EH (cell line): ENCODE measurements around the gene RPS27.
"Not testable (repeated sequence)": the region's sequence is repeated elsewhere in the genome, so short reads cannot be mapped to it uniquely, and the experiment has no call there.

Source experiments
- DNase-seq: peaks from one replicate; pipeline ENCODE4 v3.0.0-alpha.2; 2015; ENCODE audit warnings: low read depth

Gene RPS27

GRCh38 chr1:153985941-153986761, 4.4 kb upstream of the RPS27 start, which contains the start of gene RAB13:
TSS of gene RAB13 (minus strand) at chr1:153986339. CDS start at chr1:153986236, 103 bp downstream.
- DNase-seq, result peak; percentile 91

- DNase-seq, result no peak
Measured at GRCh38 chr1:153987621-153988020, 2.9 kb upstream of the RPS27 start.

- DNase-seq, result no peak
Measured at GRCh38 chr1:153991151-153991630, 629 bp downstream of the RPS27 start.

DNA sequence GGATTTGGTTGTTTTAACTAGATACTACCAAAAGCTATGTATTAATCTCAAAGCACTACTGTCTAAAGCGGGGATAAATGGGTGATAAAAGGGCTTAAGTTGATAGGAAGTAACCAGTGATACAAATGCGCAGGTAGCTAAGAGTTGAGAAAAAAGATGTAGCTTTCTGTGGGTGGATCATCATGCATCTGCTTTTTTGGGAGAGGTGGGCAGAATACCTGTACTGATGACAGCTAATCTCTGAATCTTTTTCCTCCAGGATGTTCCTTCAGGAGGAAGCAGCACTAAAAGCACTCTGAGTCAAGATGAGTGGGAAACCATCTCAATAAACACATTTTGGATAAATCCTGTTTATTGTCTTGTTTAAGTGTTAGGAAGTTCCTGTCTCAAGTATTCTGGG, 1.2 kb downstream of the RPS27 start:
- DNase-seq, result no peak

DNA sequence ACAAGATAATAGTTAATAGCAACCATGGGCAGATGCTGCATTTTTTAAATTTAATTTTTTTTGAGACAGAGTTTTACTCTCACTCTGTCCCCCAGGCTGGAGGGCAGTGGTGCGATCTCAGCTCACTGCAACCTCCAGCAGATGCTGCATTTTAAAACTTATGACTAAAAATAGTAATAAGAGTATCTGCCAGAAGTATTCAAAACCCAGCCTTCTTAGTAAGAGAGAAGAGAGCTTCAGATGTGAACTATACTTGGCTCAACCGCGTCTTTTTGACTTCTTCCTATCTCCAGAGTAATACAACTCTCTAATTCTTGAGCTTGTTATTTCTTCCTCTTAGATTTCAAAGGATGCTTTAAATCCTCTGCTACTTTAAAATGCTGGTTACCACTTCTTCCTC, 4.6 kb downstream of the RPS27 start:
- no peak for DNase-seq

- no peak for DNase-seq
Measured at GRCh38 chr1:153995640-153996039, 5.1 kb downstream of the RPS27 start.

GRCh38 chr1:153996882-153997281, 6.3 kb downstream of the RPS27 start:
- not testable (repeated sequence) for DNase-seq

DNA sequence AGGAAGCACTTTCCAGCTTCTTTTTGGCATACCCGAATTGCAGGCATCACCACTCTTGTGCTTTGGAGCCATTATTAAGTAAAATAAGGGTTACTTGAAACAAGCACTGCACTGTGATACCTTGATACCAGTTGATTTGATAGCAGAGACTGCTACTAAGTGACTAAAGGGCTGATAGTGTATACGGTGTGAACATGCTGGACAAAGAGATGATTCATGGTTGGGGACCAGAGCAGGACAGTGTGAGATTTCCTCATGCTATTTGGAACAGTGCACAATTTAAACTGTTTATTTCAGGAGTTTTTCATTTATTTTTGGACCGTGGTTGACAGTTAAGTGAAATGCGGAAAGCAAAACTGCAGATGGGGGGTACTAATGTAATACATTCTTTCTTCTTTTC, 9.9 kb downstream of the RPS27 start:
- DNase-seq, result no peak

GRCh38 chr1:154006136-154006535, 15.6 kb downstream of the RPS27 start:
- peak; percentile 90 for DNase-seq

- no peak for DNase-seq
Measured at GRCh38 chr1:154012129-154012528, 21.6 kb downstream of the RPS27 start.

- not testable (repeated sequence) for DNase-seq
Measured at GRCh38 chr1:154012543-154012942, 22.0 kb downstream of the RPS27 start.

DNA sequence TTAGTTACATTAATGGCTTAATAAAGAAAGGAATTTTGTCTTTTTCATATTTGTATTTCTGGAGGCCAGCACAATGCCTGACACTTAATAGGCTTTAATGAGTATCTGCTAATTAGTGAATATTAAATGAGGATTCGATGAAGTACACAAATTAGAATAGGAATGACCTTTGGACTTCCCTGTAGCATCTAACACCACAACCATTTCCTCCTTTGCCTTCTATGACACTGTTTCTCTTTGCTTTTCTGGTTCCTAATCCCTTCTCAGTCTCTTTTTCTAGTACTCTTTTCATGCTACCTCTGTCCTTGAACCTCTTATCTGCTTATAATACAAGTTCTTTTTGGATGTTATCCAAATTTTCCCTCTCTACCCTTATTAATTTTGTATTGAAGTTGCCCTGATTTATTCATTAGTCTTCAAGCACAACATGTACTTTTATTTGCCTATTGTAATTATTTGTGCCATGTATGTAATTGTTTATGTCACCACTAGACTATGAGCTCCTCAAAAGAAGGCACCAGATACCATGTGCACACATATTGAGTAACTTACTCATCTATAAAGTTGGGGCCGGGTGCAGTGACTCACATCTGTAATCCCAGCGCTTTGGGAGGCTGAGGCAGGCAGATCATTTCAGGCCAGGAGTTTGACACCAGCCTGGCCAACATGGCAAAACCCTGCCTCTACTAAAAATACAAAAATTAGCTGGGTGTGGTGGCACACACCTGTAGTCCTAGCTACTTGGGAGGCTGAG, 23.8 kb downstream of the RPS27 start:
- peak; percentile 73 for DNase-seq

GRCh38 chr1:154019269-154019668, 28.7 kb downstream of the RPS27 start:
- DNase-seq, result no peak

DNA sequence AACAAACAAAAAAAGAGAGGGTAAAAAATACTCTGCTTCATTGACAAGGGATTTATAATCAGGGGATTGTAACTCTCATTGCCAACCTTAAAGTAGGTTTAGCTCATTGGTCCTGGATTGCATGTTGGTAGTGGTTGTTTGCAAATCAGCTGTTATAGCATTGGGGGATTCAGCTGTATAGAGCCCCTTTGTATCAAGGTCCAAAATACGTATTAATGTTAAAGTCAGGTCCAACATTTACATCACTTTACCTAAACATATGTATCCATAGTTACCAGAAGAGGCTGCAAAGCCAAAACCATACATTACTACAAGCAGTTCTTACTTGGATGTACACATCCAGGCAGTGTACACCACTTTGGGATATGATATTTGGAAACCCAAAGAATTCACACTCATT, 29.4 kb downstream of the RPS27 start:
- DNase-seq, result no peak

GRCh38 chr1:154033697-154034096, 43.1 kb downstream of the RPS27 start:
- DNase-seq, result not testable (repeated sequence)
